Astrocyte of the hippocampus (primary cell): Measurements from ENCODE around the gene PIGZ.

Source experiments
- DNase-seq: peaks from one replicate; pipeline ENCODE4 v3.0.0; 2011; ENCODE audit warnings: low read depth, low spot score

Gene PIGZ, protein sequence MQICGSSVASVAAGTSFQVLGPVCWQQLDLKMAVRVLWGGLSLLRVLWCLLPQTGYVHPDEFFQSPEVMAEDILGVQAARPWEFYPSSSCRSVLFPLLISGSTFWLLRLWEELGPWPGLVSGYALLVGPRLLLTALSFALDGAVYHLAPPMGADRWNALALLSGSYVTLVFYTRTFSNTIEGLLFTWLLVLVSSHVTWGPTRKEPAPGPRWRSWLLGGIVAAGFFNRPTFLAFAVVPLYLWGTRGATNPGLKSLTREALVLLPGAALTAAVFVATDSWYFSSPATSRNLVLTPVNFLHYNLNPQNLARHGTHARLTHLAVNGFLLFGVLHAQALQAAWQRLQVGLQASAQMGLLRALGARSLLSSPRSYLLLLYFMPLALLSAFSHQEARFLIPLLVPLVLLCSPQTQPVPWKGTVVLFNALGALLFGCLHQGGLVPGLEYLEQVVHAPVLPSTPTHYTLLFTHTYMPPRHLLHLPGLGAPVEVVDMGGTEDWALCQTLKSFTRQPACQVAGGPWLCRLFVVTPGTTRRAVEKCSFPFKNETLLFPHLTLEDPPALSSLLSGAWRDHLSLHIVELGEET

DNA sequence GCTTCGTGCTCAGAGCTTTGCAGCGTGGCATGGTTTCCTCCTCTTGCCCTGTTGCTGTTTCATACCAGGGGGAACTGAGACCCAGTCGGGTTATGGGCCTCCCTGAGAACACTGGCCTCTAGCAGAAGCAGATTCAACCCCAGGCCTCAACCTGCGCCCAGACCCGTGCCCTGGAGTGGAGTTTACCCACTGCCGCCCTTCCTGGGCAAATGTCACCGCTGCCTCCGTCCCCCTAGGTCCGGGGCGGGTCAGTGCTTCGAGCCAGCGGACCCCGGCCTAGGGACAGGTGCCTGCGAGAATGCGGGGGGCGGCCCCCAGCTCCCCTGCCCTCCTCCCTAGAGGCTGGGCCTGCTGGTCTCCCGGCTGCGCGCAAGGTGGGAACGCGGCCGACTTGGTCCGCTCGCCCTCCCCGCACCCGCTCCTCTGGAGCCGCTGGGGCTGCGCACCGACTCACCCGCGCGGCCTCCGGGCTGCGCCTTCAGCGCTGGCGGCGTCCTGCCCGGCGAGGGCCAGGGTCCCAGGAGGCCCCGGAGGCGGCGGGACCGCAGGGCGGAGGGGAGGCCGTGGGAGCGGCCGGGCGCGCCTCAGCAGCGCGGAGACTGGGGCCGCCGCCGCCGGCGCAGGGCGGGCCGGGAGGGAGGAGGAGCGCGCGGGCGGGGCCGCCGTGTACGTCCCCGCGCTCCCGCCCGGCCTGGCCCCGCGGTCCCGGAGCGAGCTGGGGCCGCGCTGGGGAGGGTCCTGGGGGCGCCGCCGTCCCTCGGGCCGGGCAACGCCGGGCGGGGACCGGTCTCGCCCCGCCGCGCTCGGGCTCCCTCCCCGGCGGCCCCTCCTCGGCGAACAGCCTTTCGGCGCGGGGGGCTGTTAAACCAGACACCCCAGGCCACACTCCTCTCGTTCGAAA is at the start of gene PIGZ:
TSS of gene PIGZ (minus strand) at position 601 of the 901 bp plus-strand sequence. CDS start 16,802 bp downstream, outside the sequence.
- DNase-seq: peak; percentile 62

DNA sequence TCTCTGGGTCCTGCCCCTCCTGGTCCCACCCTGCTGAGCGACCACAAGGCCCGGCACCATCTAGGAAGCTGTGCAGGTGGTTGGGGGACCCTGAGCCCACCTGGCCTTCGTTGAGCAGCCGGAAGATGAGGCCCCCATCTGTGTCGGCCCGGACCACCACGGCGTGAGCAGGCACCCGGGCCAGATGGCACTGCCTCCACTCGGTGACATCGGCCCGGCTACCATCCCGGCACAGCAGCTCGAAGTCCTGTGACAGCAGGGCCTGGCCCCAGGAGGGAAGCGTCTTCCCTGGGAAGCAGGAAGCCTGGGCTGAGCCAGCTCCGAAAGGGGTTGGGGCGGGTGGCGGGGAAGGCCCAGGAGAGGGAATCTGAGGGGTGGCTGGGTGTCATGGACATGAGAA is 48.4 kb upstream of the PIGZ start:
- no peak for DNase-seq

DNA sequence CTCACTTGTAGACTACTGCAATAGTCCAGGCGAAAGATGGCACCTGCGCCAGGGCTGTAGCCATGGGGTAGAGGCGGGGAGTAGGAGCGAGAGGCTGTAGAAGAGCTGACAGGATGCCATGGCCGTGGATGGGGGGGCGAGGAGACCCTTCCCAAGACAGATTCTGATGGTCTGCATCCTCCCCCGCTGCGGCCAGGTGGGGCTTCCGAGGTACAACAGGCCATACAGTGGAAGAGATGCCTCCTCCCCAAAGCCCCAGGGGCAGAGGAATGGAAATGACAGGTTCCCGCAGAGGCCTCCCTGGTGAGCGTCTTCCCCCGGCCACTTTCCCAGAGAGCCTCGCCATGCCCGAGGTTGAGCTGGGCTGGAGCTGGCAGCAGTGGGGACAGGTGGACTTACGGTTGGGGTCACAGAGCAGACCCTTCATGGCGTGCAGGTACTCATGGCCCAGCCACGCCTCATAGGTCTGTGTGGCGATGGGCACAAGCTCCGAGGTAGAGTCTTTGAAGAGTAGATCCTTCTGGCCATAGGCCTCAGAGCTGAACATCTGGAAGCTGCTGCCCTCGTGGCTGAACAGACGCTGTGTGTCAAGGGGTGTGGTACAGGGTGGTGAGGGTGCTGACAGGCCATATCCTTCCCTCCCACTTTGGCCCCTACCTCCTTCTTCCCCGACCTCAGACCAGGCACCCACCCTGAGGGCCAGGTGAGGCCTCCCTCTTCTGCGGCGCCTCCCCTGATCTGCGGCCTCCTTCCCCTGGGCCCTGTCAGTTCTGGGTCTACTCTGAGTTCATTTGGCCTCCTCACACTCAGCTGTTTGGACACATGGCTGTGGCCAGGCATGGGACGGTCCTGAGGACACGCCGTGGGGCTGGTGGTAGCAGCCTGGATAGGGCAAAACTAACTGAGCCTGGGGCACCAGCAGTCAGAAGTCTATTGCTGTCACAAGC is 47.4 kb upstream of the PIGZ start:
- no peak for DNase-seq

DNA sequence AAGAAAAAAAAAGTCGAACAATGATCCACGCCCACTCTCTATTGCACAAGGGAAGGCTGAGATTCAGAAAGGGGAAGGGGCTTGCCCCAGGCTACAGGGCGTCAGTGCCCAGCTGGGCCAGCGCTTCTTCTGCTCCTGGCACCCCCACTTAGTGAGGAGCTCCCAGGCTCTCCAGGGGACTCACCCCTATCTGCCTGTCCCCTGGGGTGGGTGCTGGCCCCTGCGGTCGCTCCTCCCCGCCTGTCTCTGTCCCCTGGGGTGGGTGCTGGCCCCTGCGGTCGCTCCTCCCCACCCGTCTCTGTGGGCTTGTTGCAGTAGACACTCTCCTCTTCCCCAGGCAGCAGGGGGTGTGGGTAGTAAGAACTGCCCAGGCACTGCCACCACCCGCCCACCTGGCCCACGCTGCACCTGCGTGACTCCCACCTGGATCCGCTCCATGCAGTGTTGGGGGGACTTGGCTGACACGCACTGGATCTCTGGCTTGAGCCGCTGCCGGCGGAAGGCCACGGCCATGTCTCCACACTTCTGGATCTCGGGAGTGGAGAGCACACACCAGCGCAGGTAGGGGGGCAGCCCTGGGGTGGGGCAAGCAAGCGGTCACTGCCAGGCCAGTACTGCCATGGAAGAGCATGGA is 46.4 kb upstream of the PIGZ start:
- DNase-seq: no peak

DNA sequence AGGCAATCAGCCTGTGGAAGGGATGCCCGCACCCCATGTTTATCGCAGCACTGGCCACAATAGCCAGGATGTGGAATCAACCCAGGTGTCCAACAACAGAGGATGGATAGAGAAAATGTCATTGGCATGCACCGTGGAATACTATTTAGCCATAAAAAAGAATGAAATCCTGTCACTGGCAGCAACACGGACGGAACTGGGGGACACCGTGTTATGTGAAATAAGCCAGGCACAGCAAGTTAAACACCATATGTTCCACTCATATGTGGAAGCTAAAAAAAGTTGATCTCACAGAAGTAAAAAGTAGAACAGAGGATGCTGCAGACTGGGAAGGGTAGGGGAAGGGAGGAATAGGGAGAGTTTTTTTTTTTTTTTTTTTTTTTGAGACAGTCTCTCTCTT is 45.4 kb upstream of the PIGZ start:
- no peak for DNase-seq

DNA sequence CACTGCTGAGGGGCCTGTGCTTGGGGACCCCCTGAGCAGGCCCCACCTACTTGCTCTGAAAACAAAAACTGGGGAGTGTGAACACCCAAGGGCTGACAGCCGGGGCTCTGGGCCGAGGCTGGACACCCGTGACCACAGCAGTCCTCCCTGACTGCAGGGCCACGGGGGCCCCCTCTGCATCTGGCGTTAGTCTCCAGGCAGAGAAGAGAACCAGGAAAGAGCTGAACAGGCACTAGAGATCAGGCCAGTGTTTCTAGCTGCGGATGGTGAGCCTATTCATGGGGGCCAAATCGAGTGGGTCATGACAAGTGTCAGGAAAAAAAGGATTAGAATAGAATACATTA is 43.9 kb upstream of the PIGZ start:
- no peak for DNase-seq

DNA sequence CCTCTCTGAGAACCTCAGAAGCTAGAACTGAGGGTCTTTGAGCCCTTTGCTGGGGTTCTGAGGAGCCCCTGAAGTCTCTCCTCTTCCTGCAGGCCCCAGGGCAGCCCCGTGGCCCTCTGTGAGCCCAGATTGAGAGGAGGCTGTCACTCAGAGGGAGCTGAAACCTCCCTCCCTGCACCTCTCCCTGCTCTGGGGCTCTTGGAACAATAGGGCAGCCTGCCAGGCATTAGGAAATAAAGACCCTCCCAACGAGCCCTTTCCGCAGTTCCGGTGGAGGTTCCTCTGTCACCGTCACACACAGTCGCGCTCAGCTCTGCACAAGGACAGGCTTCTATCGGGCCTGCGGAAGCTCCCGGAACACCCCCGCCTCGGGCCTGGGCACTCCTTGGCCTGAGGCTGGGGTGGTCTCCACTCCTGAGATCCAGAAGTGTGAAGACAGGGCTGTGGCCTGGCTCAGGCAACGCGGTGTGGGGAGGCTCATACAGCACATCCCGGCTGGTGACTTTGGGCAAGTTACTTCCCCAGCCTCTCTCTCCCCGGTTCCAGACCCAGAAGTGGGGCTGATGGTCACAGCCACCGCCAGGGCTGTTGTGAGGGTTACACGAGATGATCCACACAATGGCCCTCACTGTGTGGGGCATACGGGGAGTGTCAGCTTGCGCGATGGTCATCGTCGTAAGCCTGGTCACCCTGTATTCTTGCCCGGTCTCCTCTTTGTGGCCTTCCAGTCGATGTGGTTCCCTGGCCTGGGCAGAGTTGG is 43.3 kb upstream of the PIGZ start:
- DNase-seq: no peak

DNA sequence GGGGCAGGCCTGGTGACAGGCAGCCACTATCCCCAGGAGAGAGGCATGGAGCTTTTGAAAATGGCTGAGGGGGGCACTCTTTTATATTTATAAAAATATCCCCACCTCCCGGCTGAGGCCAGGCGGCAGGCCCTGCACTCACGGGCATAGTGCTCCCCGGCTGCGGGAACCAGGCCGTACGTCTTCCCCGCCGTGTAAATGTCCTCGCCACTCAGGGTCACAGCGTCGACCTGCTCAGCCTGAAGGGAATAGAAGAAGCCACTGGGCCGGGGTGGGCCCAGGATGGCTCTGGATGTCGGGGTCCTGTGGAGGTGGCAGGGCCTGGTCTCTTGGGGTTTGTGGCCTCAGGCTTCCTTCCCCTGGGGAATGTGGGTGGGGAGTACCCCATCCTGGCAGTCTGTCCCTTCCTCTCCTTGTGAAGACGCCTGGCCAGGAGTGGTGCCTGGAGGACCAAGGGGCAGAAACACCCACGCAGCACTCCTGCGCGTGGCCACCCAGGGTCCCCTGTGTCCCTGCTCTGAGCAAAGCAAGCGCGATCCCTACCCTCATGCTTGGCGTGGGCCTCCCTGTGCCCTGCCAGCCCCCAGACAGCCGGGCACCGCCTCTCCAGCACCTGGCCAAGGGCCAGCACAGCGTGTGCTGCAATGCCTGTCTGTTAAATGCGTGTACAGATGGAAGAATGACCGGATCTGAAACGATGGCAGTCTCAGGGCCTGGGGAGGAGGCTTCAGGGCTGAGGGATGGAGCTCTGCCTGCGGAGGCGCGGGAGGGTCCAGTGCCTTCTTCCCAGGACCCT is 42.1 kb upstream of the PIGZ start:
- DNase-seq: peak; percentile 40

DNA sequence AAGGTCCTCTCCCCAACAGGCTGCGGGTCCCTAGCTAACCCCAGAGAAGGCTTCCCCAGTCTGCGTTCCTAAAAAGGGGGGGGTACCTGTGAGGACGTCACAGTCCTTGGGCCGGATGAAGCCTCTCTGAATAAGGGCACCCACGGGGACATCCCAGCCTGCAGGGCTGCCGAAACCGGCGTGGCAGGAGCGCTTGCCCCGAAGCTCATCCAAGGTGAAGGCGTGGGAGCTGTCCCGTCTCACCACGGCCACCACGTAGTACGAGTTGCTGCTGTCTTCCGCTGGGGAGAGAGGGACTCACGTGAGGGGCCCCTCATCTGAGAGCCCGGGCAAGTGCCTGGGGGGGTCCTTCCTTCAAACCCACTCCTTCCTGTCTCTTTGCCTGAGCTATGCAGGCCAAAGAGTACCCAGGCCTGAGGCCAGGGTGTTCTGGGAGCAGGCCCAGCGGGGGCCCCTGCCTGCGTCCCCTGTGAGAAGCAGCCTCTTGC is 40.9 kb upstream of the PIGZ start:
- no peak for DNase-seq

DNA sequence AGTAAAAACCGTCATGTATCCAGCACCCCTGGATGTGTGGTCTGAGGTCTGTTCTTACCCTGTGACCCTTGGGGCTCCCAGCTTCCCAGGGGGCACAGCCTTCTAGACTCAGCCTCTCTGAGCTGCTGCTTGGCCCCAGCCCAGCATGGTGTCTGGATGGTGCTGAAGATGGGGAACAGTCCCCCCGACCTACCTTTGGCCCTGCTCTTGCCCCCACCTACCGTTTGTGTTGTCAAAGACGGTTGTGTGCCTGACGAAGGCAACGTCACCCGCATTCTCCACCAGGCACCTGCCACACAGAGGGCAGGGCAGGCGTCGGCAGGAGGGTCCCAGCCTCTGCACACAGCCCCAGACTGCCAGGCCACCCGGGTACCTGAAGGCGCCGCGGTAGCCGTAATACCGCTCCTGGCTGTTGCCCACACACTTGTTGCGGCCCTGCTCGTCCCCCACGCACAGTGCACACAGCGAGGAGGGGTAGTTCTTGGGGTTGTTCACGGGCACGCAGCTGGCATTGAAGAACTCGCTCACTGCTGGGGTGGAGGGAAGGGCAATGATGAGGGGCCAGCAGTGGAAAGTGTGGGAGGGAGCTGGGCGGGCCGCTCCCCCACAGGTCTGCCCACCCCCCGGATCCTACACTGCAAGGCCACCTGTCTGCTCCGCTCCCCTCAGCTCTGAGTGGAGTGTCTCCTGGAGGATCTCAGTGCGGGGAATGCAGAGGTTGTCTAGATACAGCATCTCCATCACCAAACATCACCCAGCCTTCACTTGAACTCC is 40.0 kb upstream of the PIGZ start:
- no peak for DNase-seq

DNA sequence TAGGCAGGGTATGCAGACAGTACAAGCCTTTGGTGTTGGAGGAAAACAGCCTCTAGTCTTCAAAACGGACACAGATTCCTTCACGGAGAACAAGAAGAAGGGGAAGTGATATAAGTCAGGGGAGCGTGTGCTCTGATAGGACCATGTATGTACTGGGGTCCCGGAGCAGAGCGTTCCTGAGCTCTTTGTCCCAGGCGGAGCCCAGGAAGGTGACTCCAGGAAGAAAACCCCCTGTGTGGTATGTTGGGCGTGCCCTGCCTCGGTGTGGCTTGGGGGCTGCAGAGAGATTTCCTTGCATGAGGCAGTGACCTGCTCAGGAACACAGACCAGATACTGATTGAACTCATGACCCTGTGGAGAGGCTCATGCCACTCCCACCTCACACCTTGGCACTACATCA is 39.3 kb upstream of the PIGZ start:
- DNase-seq: no peak

DNA sequence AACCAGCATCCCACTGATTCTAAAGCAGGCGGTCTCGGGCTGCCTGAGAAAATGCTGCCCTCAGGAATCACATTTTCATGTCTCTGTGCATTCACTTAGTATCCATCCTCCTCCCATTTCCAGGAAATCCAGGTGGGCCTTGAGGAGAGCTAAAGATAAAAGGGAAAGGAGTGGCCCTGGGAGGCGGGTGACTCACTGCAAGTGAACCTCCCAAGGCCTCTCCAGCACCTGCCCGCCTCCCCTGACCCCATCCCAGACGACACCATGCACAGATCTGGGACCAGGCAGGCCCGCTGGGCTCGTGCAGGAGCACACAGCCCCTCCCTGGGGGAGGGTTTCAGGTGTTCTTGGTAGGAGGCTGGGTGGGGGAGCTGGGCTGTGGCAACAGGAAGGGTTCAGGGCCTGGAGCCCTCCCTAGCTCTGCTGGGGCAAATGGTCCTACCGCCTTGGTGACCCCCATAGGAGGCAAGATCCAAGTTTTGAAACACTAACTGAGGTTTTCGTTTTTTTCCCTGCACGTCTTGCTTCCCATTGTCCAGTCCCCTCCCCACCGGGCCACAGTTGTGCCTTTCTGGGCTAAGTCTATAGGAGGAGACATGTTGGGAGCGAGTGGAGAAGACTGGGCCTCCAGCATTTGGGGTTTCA is 38.8 kb upstream of the PIGZ start:
- no peak for DNase-seq

DNA sequence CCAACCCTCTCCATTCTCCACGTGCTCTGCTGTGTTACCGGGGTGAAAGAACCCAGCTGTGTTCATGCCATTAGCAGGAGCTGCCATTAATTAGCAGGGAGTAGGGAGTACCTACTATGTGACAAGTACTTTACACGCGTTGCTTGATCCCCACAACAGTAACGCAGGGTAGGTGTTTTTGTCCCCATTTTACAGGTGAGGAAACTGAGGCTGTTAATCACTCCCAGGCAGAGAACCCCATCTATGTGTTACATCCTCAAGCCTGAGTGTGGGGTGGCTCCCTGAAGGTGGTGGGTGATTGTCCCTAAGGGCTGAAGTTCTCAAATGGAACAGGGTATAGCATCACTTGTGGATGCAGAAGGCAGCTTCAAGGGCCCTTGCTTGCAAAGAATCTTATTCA is 38.2 kb upstream of the PIGZ start:
- DNase-seq: no peak

DNA sequence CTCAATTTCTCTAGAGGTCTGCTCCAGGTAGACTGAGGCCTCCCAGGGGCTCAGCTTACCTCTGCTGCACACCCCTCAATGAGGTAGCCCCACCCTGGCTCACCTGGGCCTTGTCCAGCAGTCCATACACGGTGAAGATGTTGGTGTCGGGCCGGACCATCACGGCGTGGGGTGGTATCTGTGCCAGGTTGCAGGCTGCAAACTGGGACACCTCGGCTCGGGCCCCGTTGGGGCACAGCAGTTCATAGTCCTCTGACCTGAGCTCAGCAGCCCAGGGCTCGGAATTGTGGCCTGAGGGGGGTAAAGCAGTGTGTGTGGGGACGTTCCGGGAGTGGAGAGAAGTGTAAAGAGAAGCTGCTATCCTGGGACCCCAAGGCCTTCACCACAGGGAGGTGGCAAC is 37.8 kb upstream of the PIGZ start:
- DNase-seq: no peak

DNA sequence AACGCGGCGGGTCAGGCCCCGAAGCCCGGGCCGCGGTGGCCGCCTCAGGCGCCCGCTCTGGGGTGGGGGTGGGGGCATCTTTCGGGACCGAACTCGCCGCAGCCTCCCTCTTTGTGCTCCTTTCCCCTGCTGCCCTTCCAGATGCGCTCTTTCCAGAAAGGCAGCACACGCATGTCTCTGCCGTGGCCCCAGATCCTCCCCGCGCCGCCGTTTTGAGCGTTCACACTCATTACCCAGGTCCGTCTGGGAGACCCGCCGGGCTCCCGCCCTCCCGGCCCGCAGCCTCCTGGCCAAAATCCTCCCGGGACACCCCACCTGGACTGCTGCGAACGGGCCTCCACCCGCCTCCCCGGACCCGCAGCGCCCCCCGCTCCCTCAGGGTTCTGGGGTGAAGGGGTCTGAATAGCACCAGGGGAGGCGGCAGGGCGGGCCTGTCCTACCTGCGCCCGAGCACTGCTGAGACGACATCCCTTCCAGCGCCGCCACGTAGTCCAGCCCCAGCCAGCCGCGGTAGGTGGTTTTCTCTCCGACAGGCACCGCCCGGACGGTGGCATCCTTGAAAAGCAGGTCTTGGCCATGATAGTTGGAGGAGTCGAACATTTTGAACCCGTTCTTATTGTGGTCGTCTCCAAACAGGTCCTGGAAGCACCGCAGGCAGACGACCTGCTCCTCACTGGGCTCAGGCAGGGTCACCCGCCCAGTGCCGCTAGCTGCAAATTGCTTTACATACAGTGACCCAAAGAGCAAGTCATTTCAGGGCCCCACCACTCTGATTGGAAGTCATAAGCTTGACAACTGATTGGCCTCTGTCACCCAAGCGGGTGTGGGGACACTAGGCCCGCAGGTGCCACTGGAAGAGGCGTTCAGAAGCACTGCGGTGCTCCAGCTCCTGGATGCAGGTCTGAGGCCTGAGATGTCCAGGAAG is 35.1 kb upstream of the PIGZ start:
- DNase-seq: no peak

DNA sequence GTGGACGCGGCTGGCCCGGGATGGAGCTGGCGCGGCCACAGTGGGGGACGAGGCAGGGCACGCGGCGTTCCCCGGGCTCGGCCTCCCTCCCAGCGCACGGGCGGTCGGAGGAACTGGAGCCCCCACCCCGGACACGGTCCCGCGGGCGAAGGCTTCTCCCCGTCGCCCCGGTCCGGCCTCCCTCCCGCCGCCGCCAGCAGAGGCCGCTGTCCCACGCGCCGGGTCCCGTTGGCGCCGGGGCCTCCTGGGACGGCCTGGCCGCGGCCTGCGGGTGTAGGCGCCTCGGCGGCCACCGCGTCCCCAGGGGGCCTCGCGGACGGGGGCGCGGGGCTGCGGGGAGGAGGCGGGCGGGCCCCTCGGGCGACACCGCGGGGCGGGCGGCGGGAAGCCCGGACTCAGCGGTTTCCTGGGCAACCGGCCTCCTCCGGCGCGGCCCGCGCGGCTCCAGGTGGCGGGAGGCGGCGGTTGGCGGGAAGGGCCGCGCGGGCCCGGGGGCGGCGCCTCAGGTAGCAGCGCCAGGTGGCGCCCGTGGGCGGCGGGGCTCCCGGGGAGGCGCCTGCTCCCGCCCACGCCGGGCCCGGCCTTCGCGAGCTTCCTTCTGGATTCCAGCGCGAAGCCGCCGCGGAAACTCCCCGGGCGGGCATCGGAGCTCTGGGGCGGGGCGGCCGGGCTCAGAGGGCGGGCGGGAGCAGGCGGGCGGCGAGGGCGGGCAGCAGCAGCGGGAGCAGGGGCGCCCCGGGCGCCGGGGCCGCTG is 34.2 kb upstream of the PIGZ start:
- peak; percentile 90 for DNase-seq
